GM19240 (cell line): Measurements from ENCODE around the gene TAS2R41.
A peak's percentile ranks its signal among the peaks of the same experiment; 100 is the strongest.

Source experiments
- DNase-seq: peaks from one replicate; pipeline ENCODE4 v3.0.0; 2011; ENCODE audit warnings: low spot score; ENCODE audit not compliant: insufficient read length

Gene TAS2R41

DNA sequence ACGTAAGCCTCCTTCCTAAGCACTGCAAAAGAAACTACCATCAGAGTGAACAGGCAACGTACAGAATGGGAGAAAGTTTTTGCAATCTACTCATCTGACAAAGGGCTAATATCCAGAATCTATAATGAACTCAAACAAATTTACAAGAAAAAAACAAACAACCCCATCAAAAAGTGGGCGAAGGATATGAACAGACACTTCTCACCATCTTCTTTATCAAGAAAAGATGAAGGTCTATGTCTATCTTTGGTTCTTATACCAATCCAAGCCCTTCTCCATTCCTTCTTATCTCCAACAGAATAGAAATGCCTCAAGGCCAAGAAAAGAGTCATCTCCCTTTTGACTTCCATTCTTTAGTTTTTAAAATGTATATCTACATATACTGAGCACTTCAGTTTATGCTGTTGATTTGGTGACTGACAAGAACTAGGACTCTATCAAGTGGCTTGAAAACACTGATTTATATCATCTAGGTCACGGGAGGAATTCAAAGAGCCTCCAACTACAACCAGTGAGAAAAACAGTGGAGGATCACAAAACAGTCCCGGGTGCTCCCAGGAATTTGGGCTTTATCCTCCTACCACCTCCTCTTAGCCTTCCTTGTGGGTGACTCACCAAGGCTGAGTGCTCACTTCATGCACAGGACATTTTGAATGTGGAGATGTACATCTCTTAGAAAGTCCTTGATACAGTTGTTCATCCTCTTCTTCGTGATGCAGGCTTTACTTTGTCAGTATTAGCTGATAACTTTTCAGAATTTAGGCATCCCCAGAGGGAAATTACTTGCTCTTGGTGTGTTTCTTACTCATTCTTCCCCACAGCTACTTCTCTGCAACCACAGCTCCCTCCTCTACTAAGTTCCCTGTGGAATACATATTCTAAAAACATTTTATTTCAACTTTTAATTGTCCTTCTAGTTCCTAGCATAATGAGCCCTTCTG is 15.4 kb downstream of the TAS2R41 start:
- no peak for DNase-seq

DNA sequence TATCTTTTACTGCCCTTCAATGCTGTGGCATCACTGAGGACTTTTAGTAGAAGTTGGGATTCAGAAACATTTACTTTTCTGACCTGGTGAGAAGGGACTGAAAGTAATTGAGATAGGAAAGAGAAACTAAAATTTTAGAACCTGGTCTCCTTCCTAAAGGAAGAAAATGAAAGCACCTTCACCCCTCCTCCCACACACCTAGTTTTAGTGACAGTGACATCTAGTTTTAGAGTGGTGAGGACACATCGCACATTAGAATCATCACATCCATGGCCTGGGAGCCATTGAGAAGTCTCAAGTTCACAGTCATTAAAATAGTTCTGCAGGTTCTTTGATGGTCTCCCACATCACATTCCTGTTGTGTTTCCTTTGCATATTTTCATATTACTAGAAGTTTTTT is 16.1 kb downstream of the TAS2R41 start:
- DNase-seq, result peak; percentile 5

DNA sequence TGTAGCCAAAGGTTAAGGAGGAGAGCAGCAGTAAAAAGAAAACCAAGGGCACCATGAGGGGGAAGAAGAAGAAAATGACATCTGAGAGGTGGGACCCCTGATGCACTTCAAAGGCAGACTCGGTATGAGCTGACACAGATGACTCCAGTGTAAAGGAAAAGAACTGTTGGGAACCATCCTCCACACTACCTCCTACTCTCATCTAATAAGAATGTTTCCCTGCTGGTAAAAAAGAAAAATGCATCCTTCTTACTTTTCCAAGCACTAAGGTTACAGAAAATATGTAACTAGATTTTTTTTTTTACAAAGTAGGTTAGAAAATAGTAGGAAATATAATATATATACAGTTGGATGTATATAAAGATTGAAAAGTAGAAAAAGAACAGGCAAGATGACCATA is 16.9 kb downstream of the TAS2R41 start:
- DNase-seq, result no peak

DNA sequence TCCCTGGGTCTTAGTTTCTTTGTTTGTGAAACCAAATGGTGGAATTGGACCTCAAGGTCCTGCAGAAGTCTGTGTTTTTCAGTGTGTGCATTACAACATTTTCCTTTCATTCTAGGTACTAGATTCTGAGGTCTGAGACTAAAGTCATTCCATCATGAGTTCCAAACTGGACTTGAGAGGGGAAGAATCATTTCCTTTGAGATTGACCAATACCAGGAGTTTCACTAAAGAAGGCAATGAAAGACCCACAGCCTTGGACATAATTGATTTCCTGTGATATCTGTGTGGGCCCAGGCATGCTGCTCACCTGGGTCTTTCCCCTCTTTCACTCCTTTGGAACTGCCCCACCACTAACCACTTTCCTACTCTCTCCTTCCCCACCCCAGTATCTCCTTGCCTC is 18.2 kb downstream of the TAS2R41 start:
- no peak for DNase-seq

DNA sequence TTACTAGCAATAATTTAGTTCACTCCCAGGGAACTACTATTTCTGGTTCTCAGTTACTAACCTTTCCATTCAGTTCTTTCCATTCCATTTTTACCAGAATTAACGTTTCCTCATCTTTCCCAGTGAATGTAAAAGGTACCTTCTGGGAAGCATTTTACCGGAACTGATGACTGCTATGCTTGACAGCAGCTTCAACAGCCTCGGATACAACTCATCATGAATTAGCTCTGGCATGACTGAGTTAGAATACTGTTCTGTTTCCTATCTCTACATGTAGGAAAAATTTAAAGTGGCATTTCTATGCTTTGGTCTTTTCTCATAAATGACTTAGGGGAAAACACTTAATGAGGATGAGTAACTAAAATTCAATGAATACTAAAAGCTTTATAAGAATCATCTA is 18.6 kb downstream of the TAS2R41 start:
- no peak for DNase-seq

DNA sequence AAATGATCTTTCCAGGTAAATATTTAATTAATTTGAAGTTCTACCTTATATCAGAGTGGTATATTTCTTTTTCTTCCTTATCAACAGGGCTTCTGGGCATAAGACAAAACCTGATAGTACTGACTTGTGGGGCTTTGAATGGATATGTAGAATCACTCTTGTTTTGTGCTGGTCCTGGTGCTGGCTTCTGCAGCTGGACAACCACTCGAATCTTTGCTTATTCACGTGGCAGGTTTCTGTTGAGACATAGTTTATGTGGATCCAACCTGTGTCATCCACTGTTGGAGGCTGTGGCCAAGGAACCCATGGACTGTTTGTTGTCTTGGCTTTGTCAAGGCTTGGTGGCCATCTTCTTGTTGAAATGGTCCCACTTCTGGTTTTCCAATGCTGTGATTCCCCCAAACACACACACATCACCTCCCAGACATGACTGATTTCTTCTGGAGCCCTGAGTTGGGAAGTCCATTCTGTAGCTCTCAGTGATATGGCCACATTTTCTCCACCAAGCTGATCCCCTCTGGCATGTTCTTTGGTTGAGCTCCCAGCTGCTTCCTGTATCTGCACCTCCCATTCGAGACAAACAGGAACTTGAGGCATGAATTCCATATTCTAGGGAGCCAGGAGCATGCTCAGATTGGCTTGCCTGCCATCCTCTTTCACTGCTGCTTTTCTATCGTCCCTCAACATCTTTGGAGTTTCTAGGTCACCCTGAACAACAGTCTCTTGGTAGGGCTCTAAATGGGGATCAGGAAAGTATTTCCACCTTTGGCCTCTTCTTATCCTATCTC is 19.5 kb downstream of the TAS2R41 start:
- DNase-seq, result no peak

DNA sequence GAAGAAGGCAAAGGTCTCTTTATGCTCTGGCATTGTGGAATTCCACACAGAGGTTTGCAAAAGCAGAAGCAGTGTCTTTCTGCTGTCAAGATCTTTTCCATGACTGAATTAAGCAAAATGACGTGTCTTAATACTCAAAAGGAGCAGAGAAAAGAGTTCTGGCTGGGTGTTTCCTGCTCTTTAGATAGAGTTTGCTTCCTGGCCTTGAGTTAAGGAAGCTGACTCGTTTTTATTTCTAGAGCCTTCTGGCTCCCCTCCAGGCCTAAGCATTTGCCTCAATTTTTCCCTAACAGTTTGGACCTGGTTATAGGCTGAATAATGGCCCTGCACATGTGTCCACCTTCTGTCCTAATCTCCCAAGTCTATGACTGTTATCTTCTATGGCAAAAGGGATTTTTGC is 21.6 kb downstream of the TAS2R41 start:
- no peak for DNase-seq

DNA sequence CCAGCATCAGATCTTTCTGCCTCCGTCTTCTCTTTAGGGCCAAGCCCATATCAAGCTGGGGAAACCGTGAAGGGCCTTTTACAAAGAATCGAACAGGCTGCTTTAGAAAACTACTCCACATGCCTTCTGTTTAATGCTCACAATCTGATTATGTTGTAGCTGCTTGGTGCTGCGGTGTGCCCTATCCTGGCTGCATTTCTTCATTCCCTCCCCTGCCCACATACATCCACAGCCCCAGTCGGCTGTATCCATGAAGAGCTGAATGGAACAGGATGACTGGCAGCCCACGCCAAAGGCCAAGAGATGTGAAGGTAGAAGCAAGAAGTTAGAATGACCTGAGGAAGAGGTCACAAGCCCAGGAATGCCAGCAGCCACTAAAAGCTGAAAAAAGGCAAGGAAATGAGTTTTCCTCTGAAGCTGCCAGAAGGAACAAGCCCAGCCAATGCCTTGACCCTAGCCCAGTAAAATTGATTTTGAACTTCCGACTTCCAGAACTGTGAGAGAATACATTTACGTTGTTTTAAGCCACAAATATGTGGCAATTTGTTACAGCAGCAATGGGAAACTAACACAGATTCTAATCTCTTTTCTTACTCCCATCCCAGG is 22.2 kb downstream of the TAS2R41 start:
- no peak for DNase-seq

DNA sequence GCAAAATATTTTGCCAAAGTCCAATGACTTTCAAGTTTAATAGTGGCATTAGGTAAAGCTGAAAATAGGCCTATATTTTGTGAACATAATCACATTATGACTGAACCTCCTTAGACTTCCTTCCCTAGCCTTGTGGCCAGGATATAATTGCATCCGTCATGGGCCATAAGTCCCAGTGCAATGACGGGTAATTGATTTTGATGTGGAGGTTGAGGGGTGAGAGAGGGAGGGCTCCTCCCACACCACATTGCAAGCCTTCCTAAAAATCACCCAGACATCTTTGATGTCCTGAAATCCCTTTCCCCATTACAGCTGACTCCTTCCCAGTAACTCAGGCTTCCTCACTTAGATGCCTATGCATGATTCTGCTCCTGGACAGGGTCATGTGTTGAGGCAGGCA is 25.6 kb downstream of the TAS2R41 start:
- no peak for DNase-seq

DNA sequence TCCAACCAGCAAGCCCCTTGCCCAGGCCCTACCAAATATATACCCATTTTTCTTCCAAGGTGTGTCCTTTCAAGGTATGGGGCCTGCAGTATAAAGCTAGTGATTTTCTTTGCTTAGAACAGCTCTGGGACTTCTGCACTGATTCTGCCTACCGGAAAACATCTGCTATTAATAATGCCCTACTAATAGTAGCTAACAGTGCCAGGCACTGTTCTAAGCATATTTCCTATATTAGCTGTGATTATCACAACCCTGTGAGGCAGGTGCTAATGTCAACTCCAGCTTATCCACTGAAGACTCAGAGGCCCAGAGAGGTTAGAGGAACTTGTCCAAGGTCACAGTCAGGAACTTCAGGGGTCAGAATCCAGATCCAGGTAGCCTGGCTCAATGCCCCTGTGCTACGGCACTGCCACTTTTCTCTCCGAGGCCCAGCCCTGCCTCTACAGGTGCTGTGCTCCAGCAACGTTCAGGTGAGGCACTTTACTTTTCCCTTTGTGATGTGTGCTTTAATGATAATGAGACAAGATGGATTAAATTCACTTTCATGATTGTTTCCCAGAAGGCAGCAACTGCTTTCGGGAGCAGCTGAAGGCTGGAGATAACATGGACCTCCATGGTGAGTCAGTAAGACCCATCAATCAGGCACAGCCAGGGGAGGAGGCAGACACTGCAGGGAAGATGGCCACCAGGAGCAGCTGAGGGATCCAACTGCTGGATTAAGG is 26.7 kb downstream of the TAS2R41 start:
- no peak for DNase-seq

DNA sequence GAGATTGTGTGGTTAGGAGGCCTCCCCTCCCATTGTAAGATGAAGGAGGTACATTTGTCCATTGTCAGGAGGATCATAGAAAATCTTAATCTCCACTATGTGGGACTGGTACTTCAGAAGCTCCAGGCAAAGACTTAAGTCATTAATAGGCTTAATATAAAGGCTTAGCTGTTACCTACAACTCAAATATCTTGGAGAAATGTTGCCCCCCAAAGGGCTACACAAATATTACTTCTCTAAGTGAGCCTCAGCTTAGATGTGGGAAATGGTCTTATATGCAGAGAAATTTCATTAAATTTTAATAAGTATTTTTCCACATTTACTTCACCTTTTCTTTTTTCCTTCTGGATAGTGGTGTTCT is 27.2 kb downstream of the TAS2R41 start:
- DNase-seq, result no peak

DNA sequence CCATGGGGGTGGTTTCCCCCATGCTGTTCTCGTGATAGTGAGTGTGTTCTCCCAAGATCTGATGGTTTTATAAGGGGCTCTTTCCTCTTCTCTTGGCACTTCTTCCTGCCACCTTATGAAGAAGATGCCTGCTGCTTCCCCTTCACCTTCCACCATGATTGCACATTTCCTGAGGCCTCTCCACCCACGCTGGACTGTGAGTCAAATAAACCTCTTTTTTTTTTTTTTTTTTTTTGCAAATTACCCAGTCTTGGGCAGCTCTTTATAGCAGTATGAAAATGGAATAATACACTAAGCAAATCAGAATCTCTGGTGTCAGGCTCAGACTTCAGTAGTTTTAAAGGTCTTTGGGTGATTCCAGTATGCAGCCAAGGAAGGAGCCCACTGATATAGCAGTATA is 28.2 kb downstream of the TAS2R41 start:
- DNase-seq, result no peak

DNA sequence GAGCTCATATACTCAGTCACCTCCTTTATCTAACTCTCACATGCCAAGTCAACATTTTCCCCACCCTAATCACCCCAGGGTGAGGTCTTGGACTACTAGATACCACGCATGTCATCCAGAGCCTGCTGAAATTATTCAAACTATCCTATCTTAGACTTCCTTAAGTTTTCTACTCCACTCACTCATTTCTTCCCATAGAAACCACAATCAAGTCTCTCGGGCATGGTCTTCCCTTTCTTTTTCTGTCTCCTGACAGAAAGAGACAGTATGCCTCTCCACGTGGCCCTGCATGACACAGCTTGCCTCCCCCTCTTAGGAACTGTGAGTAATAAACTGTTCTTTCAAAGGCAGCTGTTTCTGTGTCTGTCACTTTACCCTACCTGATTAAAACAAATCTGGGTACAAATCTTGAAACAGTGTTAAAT is 29.4 kb downstream of the TAS2R41 start:
- DNase-seq, result no peak

DNA sequence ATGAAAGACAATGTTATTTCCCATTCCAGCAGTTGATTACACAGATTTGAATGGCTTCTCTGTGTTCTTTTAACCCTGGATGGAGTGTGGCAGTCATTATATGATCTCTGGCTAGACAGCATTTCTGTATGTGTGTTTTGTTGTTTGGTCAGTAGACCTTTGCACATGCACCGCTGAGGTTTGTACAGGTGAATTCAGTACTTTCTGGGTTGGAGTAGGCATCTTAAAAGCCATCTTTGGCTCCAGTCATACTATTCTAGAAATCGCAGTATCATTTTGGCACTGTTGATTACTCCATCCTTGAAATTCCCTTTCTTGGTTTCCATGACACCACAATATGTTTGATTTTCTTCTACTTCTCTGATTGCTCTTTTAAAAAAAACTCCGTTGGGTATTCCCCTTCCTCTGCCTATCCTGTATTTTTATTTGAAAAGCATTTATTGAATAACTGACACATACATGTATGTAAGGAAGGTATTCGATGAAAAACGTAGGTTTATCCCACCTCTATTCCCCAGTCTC is 29.9 kb downstream of the TAS2R41 start:
- no peak for DNase-seq

DNA sequence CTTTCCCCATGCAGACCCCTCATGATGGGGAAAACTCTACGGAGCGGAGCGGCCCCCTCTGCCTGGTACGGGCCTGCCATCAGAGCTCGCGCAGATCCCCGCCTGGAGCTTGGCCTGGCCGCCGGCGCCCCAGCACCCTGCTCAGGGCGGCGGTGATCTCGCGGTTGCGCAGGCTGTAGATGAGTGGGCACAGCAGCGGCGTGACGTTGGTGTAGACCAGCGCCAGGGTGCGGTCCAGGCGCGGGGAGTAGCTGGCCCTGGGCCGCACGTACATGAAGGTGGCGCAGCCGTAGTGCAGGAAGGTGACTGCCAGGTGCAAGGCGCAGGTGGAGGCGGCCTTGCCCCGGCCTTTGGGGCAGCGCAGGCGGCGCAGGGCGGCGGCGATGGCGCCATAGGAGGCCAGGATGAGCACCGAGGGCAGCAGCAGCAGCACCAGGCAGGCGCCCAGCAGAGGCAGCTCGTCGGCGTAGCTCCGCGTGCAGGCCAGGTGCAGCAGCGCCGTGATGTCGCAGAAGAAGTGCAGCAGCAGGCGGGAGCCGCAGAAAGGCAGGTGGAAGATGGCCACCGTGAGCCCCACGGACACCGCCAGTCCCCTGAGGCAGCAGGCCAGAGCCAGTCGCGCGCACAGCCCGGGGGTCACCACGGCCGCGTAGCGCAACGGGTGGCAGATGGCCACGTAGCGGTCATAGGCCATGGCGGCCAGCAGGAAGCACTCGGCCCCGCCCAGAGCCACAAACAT is 33.4 kb downstream of the TAS2R41 start:
- no peak for DNase-seq

DNA sequence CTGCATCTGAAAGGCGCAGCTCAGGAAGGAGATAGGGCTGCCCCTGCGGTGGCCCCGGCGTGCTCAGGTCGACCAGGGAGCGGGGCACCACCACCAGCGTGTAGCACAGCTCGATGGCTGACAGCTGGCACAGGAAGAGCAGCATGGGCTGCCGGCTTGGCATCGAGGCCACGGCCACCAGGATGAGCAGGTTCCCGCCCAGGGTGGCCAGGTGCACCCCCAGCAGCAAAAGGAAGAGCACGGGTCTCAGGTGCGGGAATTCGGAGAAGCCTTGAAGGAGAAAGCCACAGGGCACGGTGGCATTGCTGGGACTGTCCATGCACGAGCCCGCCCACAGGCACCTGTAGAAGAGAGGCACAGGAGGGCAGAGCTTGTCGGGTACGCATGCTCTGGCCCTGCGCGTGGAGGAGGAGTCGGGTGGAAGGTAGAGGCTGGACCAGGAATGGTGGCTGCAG is 33.9 kb downstream of the TAS2R41 start:
- no peak for DNase-seq

DNA sequence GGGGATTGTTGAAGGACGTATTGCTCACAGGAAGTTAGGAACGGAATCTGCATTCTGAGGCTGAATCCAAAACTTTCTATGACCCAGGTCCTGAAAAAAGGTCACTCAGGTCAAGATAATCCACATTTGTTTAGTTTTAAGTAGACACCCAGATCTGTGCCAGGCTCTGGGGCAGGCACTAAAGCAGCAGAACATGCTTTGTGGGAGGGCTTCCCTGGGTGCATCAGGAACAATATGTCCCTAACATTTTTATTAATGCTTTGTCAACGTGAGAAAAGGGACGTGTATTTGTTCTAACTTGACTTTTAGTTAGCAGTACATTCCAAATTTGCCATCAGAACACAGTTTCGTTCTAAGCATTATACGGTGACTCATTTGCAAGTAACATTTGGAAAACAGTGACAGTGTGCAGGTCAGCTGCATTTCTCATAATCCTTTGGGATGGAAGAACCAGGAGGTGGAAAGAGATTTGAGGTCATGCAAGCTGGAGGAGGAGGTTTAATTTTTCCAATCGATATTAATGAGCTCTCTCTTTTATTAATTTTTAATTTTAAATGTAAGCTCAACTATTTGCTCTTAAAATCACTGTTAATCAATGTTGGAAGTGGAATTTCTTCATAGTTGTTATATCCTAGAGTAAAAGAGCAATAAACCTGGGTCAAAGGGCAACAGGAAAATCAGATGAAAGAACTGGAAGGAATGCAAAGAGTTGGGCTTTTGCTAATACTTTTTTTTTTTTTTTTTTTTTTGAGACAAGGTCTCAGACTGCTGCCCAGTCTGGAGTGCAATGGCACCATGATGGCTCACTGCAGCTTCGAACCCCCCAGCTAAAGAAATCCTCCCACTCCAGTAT is 35.0 kb downstream of the TAS2R41 start:
- DNase-seq, result no peak

DNA sequence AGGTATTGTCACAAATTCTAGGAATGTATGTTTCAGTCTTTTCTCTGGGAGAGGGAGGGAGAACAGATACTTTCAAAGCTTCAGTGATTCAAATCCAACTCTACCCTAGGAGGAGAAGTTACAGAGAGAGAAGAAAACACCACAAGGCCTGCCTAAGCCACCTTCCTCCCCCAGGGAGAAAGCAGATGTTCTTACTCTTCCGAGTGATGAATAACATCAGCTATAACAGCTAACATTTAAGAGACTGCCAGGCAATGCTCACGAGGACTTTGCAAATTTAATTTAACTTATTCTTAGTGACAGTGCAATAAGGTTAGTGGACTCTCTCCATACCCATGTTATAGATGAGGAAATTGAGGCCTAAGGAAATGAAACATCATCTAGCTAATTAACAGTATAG is 36.8 kb downstream of the TAS2R41 start:
- DNase-seq, result no peak

DNA sequence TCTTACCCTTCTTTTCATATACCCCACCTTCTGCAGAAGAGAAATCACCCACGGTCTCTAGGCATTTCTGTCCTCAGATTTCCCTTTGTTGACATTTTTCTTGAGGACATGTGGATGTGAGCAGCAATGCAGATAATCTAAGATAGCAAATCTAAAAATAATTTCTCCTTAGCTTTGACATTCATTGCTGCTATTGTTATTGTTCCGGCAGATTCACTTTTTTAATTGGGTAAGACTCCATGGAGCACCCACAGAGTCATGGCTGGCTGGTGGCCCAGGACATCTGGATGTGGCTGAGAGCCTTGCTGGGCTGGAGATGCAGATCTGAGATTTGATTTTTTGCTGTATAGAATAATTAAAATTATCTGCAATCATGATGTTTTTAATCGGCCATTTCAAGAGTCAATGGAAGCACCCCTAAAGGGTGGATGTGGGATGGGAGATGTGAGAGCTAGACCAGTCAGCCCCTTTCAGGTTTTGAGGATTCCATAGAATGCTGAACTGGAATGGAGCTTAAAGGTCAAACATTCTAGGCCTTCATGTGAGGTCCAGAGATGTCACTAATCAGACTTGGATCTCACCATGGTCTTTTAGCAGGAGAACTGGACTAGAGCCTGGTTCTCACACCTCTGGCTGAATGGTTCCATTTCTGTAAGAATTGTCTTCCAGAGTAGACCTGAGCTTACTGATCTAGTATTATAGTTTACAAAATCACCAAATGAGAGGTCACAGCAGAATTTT is 37.5 kb downstream of the TAS2R41 start:
- no peak for DNase-seq
